ENCODE results near the gene CABP1.
"Not testable (repeated sequence)": the region's sequence is repeated elsewhere in the genome, so short reads cannot be mapped to it uniquely, and the experiment has no call there.

Gene CABP1

DNA sequence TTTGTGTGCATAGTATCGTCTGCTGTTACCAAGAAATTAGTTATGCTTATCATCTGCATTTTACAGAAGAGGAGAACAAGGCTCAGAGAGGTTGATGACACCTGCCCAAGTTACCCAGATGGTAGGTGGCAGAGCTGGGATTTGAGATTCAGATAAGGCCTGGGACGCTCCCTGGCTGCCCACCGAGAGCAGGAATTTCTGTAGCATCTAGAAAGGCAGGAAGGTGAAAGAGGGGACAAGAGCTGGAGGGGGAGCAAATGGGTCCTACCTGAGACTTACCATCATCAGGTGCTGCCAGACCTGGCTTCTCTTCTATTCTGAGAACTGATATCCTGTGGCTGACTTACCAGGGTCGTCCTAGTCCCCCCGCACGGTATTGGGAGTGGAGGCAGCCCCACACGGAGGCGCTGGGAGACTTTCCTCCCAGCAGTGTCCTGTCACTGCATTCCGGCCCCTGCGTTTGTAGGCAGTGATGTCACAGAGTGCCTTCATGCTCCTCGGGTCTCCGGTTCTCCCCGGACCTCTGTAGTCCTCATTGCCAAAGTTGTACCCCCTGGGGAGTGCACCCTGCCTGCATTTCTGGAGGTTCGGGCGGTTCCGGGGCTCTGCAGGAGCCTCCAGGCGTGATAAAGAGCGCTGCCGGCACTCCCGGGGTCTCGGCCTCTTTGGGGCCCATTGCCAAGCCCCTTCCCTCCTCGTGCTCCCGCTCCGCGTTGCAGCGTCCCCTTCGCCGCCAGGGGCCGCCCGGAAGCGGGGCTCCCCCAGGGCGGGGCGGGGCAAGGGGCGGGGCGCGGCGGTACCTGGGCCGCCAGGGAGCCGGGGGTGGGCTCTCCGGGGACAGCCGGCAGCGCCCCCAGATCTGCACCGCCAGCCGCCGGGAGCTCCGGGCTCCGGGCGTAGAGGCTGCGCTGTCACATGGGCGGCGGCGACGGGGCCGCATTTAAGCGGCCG, at the start of gene CABP1:
Gene CABP1 (plus strand): TSS at position 856 of the 951 bp plus-strand sequence. CDS start 60 bp downstream, at position 916.
- no peak for DNase-seq

DNA sequence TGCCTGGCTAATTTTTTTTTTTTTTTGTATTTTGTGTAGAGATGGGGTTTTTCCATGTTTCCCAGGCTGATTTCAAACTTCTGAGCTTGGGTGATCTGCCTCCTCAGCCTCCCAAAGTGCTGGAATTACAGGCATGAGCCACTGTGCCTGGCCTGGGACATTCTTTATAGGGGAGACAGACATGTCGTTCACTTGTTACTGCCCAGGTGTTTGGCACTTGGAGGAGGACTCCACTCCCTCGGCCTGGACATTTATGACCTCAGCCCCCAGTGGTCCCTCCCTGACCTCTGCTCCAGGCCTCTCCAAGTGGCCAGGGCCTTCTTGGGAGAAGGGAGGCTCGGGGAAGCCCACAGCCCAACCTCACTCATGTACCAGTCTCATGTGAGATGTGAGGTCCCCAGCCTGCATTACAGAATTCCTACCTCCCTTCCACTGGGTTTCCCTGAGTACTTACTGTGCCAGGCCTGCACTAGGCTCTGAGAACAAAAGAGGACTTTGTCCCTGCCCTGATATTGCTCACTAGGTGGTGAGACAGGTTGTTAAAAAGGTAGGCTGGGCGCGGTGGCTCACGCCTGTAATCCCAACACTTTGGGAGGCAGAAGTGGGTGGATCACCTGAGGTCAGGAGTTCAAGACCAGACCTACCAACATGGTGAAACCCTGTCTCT, 49.6 kb upstream of the CABP1 start:
- no peak for DNase-seq

DNA sequence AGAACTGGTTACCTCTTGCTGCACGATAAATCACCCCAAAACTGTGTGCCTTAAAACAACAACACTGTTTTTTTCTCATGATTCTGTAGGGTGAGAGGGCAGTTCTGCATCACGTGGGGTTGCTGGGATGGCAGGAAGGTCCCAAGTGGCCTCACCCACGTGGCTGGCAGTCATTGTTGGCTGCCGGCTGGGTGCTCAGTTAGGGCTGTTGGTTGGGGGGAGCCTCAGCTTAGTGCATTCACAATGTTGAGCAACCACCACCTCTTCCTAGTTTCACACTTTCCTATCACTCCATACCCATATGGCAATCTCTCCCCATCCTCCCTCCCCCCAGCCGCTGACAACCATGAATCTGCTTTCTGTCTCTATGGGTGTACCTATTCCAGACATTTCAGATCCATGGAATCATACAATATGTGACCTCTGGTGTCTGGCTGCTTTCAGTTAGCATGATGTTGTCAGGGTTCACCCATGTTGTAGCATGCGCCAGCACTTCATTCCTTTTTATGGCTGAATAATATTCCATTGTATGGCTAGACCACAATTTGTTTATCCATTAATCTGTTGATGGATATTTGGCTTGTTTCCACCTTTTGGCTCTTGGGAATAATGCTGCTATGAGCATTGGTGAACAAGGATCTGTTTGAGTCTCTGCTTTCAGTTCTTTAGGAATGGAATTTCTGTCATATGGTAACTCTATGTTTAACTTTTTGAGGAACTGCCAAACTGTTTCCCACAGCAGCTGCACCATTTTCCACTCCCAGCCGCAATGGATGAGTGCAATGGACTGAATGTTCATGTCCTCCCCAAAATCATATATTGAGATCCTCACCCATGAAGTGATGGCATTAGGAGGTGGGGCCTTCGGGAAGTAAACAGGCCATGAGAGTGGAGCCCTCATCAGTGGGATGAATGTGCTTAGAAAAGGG, 48.0 kb upstream of the CABP1 start:
- no peak for DNase-seq

DNA sequence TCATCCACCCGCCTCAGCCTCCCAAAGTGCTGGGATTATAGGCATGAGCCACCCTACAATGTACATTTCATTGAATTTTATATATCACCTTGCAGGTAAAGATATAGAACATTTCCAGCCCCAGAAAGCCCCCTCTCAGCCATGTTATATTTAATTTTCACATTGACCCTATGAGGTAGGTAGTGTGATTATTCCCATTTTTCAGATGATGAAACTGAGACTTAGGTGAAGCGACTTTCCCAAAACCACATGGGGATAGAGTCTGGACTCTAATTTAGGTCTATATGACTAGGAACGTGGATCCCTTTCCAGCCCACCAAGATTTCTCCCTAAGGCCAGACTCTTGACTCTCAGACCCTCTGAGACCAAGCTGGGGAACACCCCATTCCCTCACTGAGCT, 43.5 kb upstream of the CABP1 start:
- no peak for DNase-seq

DNA sequence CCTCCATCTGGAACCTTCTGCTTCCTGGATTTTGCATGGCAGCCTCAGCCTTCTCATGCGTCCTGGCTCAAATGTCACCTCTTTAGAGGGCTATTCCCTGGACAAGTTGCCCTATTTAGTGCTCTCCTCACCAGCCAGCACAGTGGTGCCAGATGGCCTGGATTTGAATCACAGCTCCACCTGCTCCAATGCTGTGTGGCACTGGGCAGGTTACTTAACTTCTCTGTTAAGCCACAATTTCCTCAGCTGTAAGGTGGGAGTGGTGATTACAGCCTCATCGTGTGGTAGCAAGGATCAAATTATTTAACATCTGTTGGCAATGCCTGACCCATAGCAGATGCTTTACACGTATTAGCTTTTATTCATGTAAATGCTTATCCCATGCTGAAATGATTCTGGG, 42.6 kb upstream of the CABP1 start:
- no peak for DNase-seq

DNA sequence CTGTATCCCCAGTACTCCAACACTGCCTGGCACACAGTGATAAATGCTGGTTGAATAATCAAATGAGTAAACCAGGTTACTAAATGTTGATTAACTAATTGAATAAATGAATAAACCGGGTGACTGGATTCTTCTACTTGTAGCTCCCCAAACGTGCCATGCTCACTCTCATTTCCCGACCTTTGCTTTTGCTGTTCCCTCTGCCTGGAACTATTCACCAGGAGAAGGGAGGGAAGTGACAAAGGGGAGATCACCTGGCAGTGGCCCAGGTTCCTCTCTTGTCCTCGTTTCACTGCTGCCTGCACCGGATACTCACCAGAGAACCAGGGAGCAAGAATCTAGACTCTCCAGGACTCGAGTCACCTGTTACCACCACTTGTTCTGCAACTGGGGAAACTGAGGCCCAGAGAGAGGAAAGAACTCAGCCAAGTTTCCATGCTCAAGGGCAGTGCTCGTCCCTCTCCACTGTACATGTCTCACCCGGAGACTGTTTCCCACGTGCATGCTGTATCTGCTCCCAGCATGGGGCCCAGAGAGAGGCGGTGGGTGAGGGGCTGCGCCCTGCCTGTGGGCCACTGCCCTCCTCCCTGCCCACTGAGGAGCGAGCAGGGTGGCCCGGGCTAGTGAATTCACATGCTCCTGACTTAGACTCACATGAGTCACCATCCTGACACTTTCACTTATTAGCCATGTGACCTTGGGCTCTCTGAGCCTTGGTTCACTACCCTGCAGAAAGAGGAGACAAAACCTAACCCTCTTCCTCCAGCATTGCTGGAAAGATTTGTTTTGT, 41.6 kb upstream of the CABP1 start:
- DNase-seq: no peak

DNA sequence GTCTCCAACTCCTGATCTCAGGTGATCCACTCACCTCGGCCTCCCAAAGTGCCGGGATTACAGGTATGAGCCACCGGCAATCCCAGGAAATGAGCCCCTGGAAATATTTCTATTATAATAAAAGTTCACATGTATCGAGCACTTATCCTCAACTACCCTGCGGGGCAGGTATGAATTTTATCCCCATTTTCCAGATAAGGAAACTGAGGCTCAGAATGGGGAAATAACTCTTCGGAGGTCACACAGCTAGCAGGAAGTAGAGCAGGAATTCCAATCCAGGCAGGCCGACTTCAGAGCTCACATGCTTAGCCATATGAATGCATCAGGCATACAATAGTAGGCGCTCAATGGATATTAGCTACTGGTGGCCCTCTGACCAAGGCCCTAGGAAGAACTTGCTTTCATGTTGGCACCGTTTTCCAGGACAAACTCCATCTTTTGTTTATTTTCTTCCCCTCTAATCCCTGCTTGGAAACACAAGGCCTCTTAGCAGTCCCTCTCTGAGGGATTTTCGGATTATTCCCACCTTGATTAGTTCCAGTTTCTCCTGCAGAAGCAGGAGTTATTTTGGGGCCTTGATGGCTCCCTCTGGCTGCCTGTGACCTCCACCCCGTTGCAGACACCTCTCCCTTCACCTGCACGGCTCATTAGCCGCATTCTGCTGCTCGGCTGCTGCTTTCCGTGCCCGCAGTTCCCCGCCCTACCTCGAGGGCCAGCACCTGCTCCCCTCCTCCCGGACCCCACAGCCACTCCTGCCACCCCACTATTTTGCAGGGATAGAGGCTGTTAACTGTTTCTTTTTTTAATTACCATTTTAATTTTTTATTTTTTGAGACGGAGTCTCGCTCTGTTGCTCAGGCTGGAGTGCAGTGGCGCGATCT, 40.5 kb upstream of the CABP1 start:
- DNase-seq: no peak

DNA sequence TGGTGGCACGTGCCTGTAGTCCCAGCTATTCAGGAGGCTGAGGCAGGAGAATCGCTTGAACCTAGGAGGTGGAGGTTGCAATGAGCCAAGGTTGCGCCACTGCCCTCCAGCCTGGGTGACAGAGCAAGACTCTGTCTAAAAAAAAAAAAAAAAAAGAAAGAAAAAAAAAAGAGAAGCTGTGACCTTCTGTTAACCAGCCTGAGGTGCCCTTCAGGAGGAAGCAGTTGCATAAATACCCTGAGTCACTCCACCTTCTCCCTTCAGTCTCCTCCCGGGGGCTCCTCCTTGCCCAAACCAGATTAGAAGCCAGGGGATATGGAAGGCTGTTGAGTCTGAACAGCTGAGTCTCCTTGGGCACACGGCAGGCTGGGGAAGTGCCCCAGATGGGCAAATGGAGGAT, 38.0 kb upstream of the CABP1 start:
- DNase-seq: not testable (repeated sequence)

DNA sequence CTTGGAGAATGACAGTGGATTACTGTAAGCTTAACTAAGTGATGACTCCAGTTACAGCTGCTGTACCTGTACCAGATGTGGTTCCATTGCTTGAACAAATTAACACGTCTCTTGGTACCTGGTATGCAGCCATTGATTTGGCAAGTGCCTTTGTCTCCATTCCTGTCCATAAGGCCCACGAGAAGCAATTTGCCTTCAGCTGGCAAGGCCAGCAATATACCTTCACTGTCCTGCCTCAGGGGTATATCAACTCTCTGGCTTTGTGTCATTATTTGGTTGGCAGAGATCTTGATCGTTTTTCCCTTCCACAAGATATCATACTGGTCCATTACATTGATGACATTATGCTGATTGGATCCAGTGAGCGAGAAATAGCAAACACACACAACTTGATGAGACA, 29.9 kb upstream of the CABP1 start:
- no peak for DNase-seq

DNA sequence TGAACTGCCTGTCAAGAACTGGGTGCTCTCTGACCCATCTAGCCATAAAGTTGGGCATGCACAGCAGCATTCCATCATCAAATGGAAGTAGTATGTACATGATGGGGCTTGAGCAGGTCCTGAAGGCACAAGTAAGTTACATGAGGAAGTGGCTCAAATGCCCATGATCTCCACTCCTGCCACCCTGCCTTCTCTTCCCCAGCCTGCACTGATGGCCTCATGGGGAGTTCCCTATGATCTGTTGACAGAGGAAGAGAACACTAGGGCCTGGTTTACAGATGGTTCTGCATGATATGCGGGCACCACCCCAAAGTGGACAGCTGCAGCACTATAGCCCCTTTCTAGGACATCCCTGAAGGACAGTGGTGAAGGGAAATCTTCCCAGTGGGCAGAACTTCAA, 28.9 kb upstream of the CABP1 start:
- DNase-seq: not testable (repeated sequence)

DNA sequence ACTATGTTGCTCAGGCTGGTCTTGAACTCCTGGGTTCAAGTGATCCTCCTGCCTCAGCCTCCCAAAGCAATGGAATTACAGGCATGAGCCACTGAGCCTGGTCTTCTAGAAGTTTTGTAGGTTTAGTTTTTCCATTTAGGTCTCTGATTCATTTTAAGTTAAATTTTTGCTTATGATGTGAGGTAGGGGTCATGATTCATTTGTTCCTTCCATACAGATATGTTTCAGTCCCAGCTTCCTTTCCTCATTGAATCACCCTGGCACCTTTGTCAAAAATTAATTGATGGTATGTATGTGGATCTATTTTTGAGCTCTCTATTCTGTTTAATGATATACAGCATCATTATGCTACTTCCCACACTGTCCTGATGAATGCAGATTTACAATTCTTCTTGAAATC, 25.6 kb upstream of the CABP1 start:
- no peak for DNase-seq

DNA sequence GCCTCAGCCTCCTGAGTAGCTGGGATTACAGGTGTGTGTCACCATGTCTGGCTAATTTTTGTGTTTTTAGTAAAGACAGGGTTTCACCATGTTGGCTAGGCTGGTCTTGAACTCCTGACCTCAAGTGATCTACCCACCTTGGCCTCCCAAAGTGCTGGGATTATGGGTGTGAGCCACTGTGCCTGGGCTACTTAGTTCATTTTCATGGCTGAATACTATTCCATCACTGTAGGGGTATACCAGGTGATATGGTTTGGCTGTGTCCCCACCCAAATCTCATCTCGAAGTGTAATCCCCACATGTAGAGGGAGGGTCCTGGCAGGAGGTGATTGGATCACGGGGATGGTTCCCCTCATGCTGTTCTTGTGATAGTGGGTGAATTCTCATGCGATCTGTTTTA, 23.2 kb upstream of the CABP1 start:
- DNase-seq: not testable (repeated sequence)

DNA sequence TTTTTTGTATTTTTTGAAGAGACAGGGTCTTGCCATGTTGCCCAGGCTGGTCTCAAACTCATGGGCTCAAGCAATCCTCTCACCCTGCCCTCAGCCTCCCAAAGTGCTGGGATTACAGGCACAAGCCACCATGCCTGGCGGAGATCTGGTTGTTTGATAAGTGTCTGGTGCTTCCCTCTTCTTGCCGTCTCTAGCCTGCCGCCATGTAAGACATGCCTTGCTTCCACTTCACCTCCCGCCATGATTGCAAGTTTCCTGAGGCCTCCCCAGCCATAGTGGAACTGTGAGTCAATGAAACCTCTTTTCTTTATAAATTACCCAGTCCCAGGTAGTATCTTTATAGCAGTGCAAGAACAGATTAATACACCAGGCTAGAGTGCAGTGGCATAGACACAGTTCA, 22.7 kb upstream of the CABP1 start:
- DNase-seq: not testable (repeated sequence)

DNA sequence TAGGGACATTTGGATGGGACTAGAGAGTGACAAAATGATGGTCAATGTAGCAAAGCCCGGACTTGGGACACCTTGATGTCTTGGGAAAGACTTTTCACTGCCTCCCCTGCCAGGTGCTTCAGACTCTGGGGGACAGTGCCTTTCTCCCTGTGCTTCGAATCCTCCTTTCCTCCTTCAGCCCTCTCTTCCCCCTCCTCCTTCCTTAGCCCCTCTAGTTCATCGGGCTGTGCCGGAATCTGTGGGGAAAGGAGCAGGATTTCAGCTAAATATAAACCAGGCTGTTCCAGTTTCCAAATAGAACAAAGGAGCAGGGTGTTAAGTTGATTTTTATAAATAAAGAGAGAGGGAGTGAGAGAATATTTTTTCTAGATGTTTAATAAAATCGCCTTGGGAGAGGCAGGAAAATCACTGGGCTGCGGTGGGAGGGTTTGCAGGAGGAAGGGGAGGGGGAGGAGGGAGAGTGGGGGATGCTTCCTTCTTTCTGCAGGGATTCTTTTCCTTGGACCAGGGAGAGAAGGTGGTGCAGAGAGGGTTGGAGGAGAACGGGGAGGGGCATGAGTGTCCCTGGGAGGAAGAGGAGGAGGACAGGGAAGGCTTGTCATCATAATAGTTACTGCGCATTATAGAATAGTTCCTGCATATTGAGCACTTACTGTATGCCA, 21.3 kb upstream of the CABP1 start:
- no peak for DNase-seq

DNA sequence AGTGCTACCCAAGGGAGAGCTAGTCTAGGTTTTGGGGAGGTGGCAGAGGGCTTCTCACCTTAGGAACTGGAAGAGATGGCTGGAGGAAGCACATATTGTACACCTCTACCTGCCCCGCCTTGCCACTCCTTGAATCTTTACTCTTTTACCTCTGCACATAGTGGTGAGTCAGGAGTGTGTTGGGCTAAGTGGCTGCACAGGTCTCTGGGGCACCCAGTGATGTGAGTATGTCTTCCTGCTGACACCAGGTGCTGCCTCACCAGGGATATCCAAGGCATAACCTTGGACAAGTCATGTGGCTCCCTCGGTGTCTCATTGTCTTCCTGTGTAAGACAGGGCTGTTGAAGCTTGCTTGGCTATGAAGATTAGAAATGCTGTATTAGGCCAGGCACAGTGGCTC, 19.8 kb upstream of the CABP1 start:
- no peak for DNase-seq

DNA sequence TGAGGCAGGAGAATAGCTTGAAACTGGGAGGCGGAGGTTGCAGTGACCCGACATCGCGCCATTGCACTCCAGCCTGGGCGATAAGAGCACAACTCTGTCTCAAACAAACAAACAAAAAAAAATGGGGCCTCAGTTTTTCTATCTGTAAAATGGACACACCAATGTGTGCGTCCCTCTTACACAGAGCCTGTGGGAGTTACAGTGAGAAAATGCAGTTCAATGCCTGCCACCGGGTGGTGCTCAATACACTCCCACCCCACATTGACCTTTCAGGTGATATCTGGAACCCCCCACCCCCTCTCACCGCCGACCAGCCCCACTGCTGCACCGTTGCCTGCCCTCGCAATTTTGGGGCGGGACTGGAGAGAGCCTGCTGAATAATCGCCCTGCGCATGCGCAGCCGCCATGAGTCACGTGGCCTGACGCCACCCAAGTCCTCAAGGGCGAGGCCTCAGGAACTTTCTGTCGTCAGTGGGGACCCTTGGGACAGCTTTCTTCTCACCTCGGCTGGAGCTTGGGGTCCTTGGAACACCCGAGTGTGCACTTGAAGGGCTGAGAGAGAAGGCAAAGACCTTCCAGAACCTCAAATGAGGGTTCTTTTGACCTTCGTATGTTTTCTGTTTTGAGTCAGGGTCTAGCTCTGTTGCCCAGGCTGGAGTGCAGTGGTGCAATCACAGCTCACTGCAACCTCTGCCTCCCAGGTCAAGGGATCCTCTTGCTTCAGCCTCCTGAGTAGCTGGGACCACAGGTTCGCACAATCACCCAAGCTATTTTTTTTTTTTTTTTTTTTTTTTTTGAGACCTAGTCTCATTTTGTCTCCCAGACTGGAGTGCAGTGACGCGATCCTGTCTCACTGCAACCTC, 14.6 kb upstream of the CABP1 start:
- DNase-seq: no peak

DNA sequence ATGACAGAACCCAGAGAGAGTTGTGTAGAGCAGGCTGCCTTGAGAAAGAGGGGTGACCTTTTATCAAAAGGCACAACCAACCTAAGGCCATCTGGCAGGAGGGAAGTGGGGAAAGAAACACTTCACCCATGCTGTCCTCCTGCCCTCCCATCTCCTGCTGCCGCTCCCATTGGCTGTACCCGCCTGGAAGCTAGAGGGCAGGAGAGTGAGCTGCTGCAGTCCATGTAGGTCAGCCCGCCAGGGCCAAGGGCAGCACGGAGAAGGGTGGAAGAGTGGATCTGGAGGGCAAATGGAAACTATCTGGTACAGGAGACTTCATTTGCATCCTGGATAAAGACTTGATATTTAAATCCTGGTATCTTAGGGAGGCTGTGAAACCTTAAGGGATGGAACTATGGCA, 11.5 kb upstream of the CABP1 start:
- peak; percentile 60 for DNase-seq

DNA sequence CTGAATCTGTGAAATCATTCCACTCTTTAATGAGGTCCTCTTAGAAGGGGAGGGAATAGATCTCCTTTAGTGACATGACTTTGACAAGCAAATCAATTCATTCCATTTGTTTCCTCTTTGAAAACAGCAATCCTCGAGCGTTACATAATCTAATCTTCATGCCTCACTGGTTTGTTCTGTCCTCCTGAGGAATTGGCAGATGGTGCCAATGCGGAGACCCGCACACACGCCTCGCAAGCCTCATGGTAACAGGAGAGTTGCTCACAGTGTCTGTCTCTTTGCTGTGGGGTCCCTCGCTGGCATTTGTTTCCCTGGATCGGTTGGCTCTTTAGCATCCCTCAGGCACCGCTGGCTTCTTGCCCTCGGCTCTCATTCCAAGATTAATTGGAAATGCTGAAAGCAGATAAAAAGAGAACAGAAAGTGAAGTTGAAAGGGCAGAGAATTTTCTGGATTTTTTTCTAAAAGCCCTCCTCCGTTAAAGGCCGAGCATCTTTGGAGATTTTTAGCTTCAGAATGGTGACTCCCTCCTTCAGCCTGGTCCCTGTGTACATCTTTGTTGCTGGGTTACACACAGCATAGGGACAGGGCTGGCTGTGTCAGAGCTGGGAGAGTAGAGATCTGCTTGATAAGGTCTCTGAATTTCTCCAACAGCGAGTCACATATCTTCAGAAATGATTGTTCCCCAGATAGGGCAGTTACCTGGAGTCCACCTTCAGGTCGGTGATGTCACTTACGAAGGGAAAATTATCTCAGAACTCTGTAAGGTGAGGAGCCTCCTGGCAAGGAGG, 10.1 kb upstream of the CABP1 start:
- no peak for DNase-seq

DNA sequence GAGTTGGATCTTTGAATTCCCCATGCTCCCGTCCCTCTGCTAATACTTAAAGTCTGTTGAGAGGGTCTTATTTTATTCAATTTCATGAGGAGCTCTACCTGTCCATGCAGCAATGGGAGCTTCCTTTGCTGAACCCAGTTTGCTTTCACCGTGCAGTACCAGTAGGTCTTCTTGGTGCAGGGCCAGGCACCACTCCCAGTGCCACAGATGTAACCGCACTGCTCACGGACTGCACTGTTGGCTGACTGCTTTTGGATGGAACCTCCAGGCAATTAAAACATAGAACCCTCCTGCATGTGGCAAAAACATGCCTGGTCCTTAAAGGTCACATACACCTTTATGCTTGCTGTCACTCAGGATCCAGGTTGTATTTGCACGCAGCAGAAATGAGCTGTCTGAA, 9.3 kb upstream of the CABP1 start:
- DNase-seq: no peak

All from NCI-H524 treated with DMSO at 0.1 percent for 48 hours (cell line).